ENCODE measurements around the gene FNDC8.
"Not testable (repeated sequence)": the region's sequence is repeated elsewhere in the genome, so short reads cannot be mapped to it uniquely, and the experiment has no call there.

FNDC8 gene

DNA sequence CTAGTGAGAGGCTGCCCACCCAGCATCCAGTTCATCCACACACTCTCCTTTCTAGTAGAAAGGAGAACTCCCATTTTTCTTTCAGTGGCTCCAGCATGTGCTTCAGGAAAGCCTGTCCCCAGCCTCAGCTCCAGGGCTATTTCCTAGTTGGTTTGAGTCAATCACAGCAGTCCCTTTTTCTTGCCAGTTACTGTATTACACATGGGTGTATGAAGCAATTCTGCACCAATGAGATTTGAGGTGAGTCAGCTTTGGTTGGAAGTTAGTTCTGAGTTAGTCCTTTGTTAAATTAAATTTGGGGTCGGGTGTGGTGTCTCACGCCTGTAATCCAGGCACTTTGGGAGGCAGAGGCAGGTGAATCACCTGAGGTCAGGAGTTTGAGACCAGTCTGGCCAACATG, 26.5 kb upstream of the FNDC8 start:
- no peak overlapping the region for H3K4me3 ChIP-seq
- peaks cover 35% of the 10 kb centered on the region for H3K36me3 ChIP-seq
- peaks cover 10% of the 10 kb centered on the region for H3K4me1 ChIP-seq
- no peak overlapping the region for H3K9ac ChIP-seq
- no peak overlapping the region for H3K4me2 ChIP-seq
- no peak overlapping the region for H3K27ac ChIP-seq
- TF ChIP-seq Cebpa-rat (IDR thresholded peaks at IDR 0.05): no peak
- no peaks in the 10 kb centered on the region for H4K20me1 ChIP-seq
- no peaks in the 10 kb centered on the region for H3K27me3 ChIP-seq
- no peaks in the 10 kb centered on the region for H3K9me3 ChIP-seq

DNA sequence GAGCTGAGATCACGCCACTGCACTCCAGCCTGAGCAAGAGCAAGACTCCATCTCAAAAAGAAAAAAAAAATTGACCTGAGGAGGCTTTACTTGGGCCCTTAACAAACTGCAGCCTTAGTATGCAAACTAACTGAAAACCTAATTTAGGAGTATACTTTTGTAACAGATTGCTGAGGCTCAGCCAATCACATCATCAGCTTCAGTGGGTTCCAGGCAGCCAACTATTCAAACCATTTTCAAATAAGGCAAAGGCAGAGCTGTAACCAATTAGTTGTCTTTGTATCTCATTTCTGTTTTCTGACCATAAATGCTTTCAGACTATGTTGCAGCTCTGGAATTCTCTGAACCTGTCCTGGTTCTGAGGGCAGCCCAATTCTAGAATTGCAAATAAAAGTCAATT, 25.7 kb upstream of the FNDC8 start:
- no peaks in the 10 kb centered on the region for H4K20me1 ChIP-seq
- H3K4me1 ChIP-seq: peaks cover 6% of the 10 kb centered on the region; the same call in 1 of the 2 replicates
- no peak overlapping the region for H3K9ac ChIP-seq
- no peak overlapping the region for H3K4me3 ChIP-seq
- peaks cover 43% of the 10 kb centered on the region for H3K36me3 ChIP-seq
- no peak overlapping the region for H3K27ac ChIP-seq
- H3K9me3 ChIP-seq: no peaks in the 10 kb centered on the region
- TF ChIP-seq Cebpa-rat (IDR thresholded peaks at IDR 0.05): no peak
- no peak overlapping the region for H3K4me2 ChIP-seq
- H3K27me3 ChIP-seq: no peaks in the 10 kb centered on the region

DNA sequence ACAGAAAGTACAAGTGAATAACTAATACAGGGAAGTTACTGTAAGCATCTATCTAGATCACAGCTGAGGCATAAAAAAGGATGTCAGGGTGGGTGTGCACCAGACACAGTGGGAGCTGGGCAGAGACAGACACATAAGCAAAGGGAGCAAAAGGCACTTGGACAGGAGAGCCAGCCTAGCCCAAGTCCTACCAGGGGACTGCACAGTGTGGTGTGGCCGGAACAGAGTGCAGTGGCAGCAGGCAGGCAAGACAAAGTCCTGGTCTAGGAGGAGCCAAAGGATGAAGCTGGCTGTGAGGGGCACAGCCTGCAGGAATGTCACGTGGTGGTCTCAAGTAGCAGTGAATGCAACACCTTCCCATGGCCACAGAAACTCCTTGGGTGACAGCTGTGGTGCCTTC, 23.6 kb upstream of the FNDC8 start:
- H3K27me3 ChIP-seq: no peaks in the 10 kb centered on the region
- H3K4me3 ChIP-seq: no peak overlapping the region
- H3K9me3 ChIP-seq: no peaks in the 10 kb centered on the region
- no peak overlapping the region for H3K9ac ChIP-seq
- H3K4me1 ChIP-seq: peaks cover 6% of the 10 kb centered on the region; the same call in 1 of the 2 replicates
- peaks cover 60% of the 10 kb centered on the region for H3K36me3 ChIP-seq
- H3K27ac ChIP-seq: no peak overlapping the region
- no peak overlapping the region for H3K4me2 ChIP-seq
- TF ChIP-seq Cebpa-rat (IDR thresholded peaks at IDR 0.05): no peak
- H4K20me1 ChIP-seq: no peaks in the 10 kb centered on the region

DNA sequence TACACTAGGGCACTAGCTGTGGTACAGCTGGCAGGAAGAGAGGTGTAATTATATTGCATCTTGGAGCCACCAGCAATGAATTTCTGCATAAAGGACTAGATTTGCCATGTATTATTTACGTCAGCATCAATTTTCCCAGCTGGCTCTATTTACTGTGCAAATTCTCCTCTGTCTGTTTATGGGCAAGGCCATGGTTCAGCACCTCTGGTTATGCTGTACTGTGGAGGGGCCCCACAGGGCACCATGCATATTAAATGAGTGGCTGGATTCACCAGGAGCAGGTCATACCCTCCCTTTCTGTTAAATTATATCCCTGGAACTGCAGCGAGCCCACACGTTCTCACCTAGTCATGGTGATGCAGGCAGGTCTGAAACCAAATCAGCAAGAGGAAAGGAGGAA, 21.5 kb upstream of the FNDC8 start:
- Histone ChIP-seq H3K27ac (no peak overlapping the region), H3K9me3 (no peaks in the 10 kb centered on the region), H3K9ac (no peak overlapping the region), H4K20me1 (no peaks in the 10 kb centered on the region), H3K36me3 (peaks cover 81% of the 10 kb centered on the region), H3K4me1 (peaks cover 6% of the 10 kb centered on the region; the same call in 1 of the 2 replicates), H3K4me2 (no peak overlapping the region), H3K27me3 (no peaks in the 10 kb centered on the region), H3K4me3 (no peak overlapping the region)
- TF ChIP-seq Cebpa-rat (IDR thresholded peaks at IDR 0.05): no peak

DNA sequence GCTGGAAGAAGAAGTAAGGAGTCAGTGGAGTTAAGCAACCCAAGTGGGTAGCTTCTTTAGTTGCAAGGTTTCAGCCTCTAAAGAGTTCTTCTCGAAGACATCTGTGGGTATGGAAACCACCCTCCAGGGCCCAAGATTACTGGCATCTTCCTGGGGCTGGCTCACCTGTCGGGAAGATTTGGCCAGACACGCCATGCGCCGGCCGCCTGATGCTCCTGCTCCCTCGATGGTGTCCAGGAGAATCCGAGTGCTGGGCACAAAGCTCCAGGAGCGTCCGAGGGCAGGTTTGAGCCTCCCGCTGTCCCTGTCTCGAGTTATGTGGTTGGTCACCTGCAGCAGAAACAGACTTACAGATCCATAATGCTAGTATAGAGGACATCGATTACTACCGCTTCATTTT, 20.4 kb upstream of the FNDC8 start:
- H3K27ac ChIP-seq: no peak overlapping the region
- H3K9ac ChIP-seq: no peak overlapping the region
- peaks cover 6% of the 10 kb centered on the region; the same call in 1 of the 2 replicates for H3K4me1 ChIP-seq
- no peak overlapping the region for H3K4me2 ChIP-seq
- no peaks in the 10 kb centered on the region for H3K27me3 ChIP-seq
- no peaks in the 10 kb centered on the region for H4K20me1 ChIP-seq
- no peaks in the 10 kb centered on the region for H3K9me3 ChIP-seq
- no peak overlapping the region for H3K4me3 ChIP-seq
- no peak for TF ChIP-seq Cebpa-rat (IDR thresholded peaks at IDR 0.05)
- peaks cover 92% of the 10 kb centered on the region for H3K36me3 ChIP-seq

DNA sequence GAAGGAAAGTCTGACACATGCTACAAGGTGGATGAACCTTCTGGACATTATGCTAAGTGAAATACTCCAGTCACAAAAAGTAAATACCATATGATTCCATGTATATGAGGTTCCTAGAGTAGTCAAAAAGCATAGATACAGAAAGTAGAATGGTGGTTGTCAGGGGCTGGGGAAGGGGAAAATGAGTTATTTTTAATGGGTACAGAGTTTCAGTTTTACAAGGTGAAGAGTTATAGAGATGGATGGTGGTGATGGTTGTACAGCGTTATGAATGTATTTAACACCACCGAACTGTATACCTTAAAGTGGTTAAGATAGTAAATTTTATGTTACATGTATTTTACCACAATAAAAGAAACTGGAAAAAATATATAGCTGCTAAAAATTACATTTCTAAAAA, 19.7 kb upstream of the FNDC8 start:
- H3K4me1 ChIP-seq: peaks cover 6% of the 10 kb centered on the region; the same call in 1 of the 2 replicates
- no peaks in the 10 kb centered on the region for H4K20me1 ChIP-seq
- no peak overlapping the region for H3K4me2 ChIP-seq
- H3K4me3 ChIP-seq: no peak overlapping the region
- no peaks in the 10 kb centered on the region for H3K9me3 ChIP-seq
- H3K36me3 ChIP-seq: peaks cover 93% of the 10 kb centered on the region
- no peak for TF ChIP-seq Cebpa-rat (IDR thresholded peaks at IDR 0.05)
- H3K27ac ChIP-seq: no peak overlapping the region
- no peaks in the 10 kb centered on the region for H3K27me3 ChIP-seq
- H3K9ac ChIP-seq: no peak overlapping the region

DNA sequence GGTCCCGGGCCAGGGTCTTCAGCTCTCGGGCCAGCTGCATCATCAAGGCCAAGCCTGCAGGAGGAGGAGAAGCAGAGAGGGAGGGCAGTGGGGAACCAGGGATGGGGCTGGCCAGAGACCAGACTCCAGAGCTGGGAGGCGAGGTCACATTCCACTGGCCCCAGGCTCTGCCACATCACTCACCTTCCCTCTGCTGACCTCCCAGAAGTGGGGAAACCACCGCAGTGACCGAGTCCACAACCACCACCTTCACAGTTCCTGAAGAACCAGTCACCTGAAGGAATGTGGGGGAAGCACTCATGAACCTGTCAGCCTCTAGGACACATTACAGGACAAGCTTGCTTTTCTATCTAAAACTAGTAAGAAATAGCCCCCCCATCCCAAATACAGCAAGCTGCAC, 18.1 kb upstream of the FNDC8 start:
- no peak overlapping the region for H3K4me2 ChIP-seq
- 0 out of 2 replicates have a peak, but pooled peaks cover 6% of the 10 kb centered on the region for H4K20me1 ChIP-seq
- no peak overlapping the region for H3K4me3 ChIP-seq
- no peaks in the 10 kb centered on the region for H3K9me3 ChIP-seq
- no peak overlapping the region for H3K9ac ChIP-seq
- peaks cover 5% of the 10 kb centered on the region; the same call in 1 of the 2 replicates for H3K4me1 ChIP-seq
- H3K36me3 ChIP-seq: peaks cover 94% of the 10 kb centered on the region
- no peak overlapping the region for H3K27ac ChIP-seq
- TF ChIP-seq Cebpa-rat (IDR thresholded peaks at IDR 0.05): no peak
- H3K27me3 ChIP-seq: no peaks in the 10 kb centered on the region

DNA sequence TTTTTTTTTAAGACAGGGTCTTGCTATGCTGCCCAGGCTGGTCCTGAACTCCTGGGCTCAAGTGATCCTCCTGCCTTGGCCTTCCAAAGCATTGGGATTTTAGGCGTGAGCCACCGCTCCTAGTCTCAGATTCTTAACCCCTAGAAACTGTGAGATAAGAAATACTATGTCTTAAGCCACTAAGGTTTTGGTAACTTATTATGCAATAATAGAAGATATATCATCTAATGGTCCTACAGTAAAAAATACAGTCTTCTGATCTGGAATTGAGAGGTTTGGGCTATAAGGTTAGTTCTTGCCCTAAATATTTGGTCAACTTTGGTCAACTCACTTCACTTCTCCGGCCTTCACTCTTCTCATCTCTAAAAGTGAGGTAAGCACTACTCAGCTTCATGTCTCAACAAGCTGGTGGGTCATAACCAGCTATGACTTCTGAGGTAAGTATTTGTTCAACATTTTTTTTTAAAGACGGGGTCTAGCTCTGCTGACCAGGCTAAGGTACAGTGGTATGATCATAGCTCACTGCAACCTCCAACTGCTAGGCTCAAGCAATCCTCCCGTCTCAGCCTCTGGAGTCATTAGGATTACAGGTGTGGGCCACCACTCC, 16.5 kb upstream of the FNDC8 start:
- no peak for TF ChIP-seq Cebpa-rat (IDR thresholded peaks at IDR 0.05)
- H3K9ac ChIP-seq: no peak overlapping the region
- 0 out of 2 replicates have a peak, but pooled peaks cover 6% of the 10 kb centered on the region for H4K20me1 ChIP-seq
- H3K4me1 ChIP-seq: no peaks in the 10 kb centered on the region
- H3K4me2 ChIP-seq: no peak overlapping the region
- H3K27me3 ChIP-seq: no peaks in the 10 kb centered on the region
- no peak overlapping the region for H3K4me3 ChIP-seq
- H3K27ac ChIP-seq: no peak overlapping the region
- peaks cover 79% of the 10 kb centered on the region for H3K36me3 ChIP-seq
- H3K9me3 ChIP-seq: no peaks in the 10 kb centered on the region

DNA sequence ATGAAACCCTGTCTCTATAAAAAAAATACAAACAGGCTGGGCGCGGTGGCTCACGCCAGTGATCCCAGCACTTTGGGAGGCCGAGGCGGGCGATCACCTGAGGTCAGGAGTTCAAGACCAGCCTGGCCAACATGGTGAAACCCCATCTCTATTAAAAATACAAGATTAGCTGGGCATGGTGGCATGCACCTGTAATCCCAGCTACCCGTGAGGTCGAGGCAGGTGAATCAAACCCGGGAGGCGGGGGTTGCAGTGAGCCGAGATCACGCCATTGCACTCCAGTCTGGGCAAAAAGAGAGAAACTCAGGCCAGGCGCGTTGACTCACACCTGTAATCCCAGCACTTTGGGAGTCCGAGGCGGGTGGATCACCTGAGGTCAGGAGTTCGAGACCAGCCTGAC, 10.6 kb upstream of the FNDC8 start:
- H3K4me1 ChIP-seq, H3K27me3 ChIP-seq, H3K9ac ChIP-seq, H3K4me3 ChIP-seq, H3K27ac ChIP-seq, H3K4me2 ChIP-seq, H3K9me3 ChIP-seq: not testable (repeated sequence)
- Histone ChIP-seq H4K20me1 (0 out of 2 replicates have a peak, but pooled peaks cover 11% of the 10 kb centered on the region), H3K36me3 (peaks cover 39% of the 10 kb centered on the region)

DNA sequence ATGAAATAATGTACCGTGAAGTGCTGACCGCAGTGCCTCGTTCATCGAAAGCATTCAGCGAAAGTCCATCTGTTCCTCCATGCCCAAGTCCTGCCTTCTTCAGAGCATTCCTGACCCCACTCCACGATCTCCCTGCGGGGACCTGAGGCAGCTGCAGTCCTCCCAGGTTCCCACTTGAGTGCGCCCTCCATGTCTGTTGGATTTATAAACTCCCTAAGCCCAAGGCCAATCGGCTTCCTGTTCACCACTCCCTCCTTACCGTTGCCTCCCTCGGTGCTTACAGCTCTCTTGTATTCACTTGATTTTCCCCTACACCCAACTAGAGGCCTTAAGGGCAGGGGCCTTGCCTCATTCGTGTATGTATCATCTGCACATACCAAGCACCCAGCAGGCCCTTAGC, 4.6 kb upstream of the FNDC8 start:
- Histone ChIP-seq H4K20me1 (peaks cover 4% of the 10 kb centered on the region; the same call in 1 of the 2 replicates), H3K27ac (no peak overlapping the region), H3K9me3 (no peaks in the 10 kb centered on the region), H3K4me1 (peaks cover 25% of the 10 kb centered on the region), H3K36me3 (peaks cover 25% of the 10 kb centered on the region), H3K4me3 (no peak overlapping the region), H3K9ac (no peak overlapping the region), H3K27me3 (no peaks in the 10 kb centered on the region), H3K4me2 (no peak overlapping the region)
- TF ChIP-seq Cebpa-rat (IDR thresholded peaks at IDR 0.05): no peak

DNA sequence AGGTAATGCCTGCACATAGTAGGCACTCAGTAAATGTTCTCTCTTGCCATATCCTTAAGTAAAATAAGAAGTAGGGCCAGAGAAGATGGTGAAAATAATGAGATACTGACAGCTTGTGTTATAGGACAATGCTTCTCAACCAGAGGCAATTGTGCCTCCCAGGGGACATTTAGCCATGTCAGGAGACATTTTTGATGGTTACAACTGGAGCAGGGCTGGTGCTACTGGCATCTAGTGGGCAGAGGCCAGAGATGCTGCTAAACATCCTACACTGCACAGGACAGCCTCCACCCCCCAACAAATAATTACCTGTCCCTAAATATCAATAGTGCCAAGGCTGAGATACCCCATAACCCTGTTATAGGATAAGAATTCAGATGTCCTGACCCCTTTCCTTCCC, 3.4 kb upstream of the FNDC8 start:
- Histone ChIP-seq H3K4me1 (peaks cover 25% of the 10 kb centered on the region), H3K4me2 (peak overlapping the region; percentile 96), H4K20me1 (no peaks in the 10 kb centered on the region; the same call in 1 of the 2 replicates), H3K36me3 (peaks cover 25% of the 10 kb centered on the region), H3K9ac (no peak overlapping the region), H3K4me3 (peak overlapping the region; percentile 80; the same call in 1 of the 2 replicates), H3K27me3 (no peaks in the 10 kb centered on the region), H3K9me3 (no peaks in the 10 kb centered on the region), H3K27ac (no peak overlapping the region)
- TF ChIP-seq Cebpa-rat (IDR thresholded peaks at IDR 0.05): no peak
